SHP77 (cell line): Measurements from ENCODE around the gene TNFRSF19.
"Not testable (repeated sequence)": the region's sequence is repeated elsewhere in the genome, so short reads cannot be mapped to it uniquely, and the experiment has no call there.

Source experiments
- DNase-seq, 2 experiments: peaks; one replicate each; lab custom pipeline; 2025; lab: John Stamatoyannopoulos, UW

TNFRSF19 gene

GRCh38 chr13:23567906-23568460 lies 2.2 kb upstream of the TNFRSF19 start:
- DNase-seq, result peak; percentile 33 to 48

- no peak for DNase-seq
Measured at GRCh38 chr13:23570921-23571315, 706 bp downstream of the TNFRSF19 start.

- no peak for DNase-seq
Measured at GRCh38 chr13:23571431-23571830, 1.2 kb downstream of the TNFRSF19 start.

GRCh38 chr13:23572836-23573235 lies 2.6 kb downstream of the TNFRSF19 start:
- DNase-seq, result no peak

GRCh38 chr13:23574421-23575145 lies 4.4 kb downstream of the TNFRSF19 start:
- DNase-seq, result no peak

GRCh38 chr13:23575632-23576031 lies 5.4 kb downstream of the TNFRSF19 start:
- no peak for DNase-seq

- peak; percentile 70 to 86 for DNase-seq
Measured at GRCh38 chr13:23578411-23579071, 8.3 kb downstream of the TNFRSF19 start.

- DNase-seq, result peak; percentile 81 to 89
Measured at GRCh38 chr13:23579072-23579895, 9.1 kb downstream of the TNFRSF19 start.

GRCh38 chr13:23579896-23580683 lies 9.9 kb downstream of the TNFRSF19 start:
- DNase-seq, result no peak

GRCh38 chr13:23580684-23581060 lies 10.5 kb downstream of the TNFRSF19 start:
- DNase-seq, result no peak

- no peak for DNase-seq
Measured at GRCh38 chr13:23583491-23583890, 13.3 kb downstream of the TNFRSF19 start.

- DNase-seq, result no peak
Measured at GRCh38 chr13:23584275-23584674, 14.1 kb downstream of the TNFRSF19 start.

GRCh38 chr13:23586336-23586735 lies 16.1 kb downstream of the TNFRSF19 start:
- no peak for DNase-seq

- no peak for DNase-seq
Measured at GRCh38 chr13:23588666-23589065, 18.5 kb downstream of the TNFRSF19 start.

GRCh38 chr13:23592596-23592995 lies 22.4 kb downstream of the TNFRSF19 start:
- no peak for DNase-seq

GRCh38 chr13:23593148-23593547 lies 22.9 kb downstream of the TNFRSF19 start:
- no peak for DNase-seq

GRCh38 chr13:23594290-23594689 lies 24.1 kb downstream of the TNFRSF19 start:
- not testable (repeated sequence) for DNase-seq

GRCh38 chr13:23598369-23598768 lies 28.2 kb downstream of the TNFRSF19 start:
- DNase-seq, result no peak

- no peak for DNase-seq
Measured at GRCh38 chr13:23599083-23599925, 29.1 kb downstream of the TNFRSF19 start.

- DNase-seq, result no peak
Measured at GRCh38 chr13:23600100-23600499, 29.9 kb downstream of the TNFRSF19 start.

GRCh38 chr13:23600534-23600933 lies 30.3 kb downstream of the TNFRSF19 start:
- DNase-seq, result no peak
